ENCODE results near the gene SLC13A5. TPM values are rescaled to one million over a fixed set of nuclear protein-coding genes. Genes with fewer than 3 reads are reported as not detected.
A peak's percentile ranks its signal among the peaks of the same experiment; 100 is the strongest.

The SLC13A5 gene
- total RNA-seq, 2 experiments from 2014 or later: not detected

- Mint-ChIP-seq H3K4me1 (ENCODE audit: low read depth) (peaks cover 57% of the 10 kb centered on the region), H3K27me3 (no peaks in the 10 kb centered on the region), H3K9me3 (no peaks in the 10 kb centered on the region), H3K36me3 (ENCODE audit: low read depth) (peaks cover 17% of the 10 kb centered on the region), H3K4me3 (peak overlapping the region; percentile 77), H3K27ac (peak overlapping the region; percentile 66)
- peaks cover 0 to 6% of the 10 kb centered on the region in 2 experiments for H3K9me3 ChIP-seq (ENCODE audit: control insufficient read depth in 1 of 2, insufficient read depth in 1 of 2, low read length in 2 of 2)
- no peak overlapping the region for H3K27ac ChIP-seq (ENCODE audit: low read depth in 1 of 2, low read length in 2 of 2)
- peaks cover 2% of the 10 kb centered on the region for H3K36me3 ChIP-seq (ENCODE audit: insufficient read depth, low read length)
- H3K27me3 ChIP-seq (ENCODE audit: control insufficient read depth in 1 of 2, insufficient read depth in 2 of 2, low read length in 2 of 2): peaks cover 0 to 4% of the 10 kb centered on the region in 2 experiments
- TF ChIP-seq CTCF (IDR thresholded peaks at IDR 0.05): no peak
- H3K4me3 ChIP-seq (ENCODE audit: low read length): peak overlapping the region; percentile 66
- ChIA-PET POLR2A (no interaction called here), CTCF (interaction anchor here (1.2 kb wide), 1 partner anchor 13 kb away, joined by 3 read pairs; no protein-coding TSS in a partner anchor)
- intact Hi-C loops (cut with DNase I, micrococcal nuclease): loop anchor here (5.0 kb wide), 3 partner anchors 102 to 1073 kb away; partner anchors contain the start of genes NLRP1 (in 2 of the 2), RNASEK (in 2 of the 2) and XAF1 (in 2 of the 2)
- DNase-seq: peak in 2 of 14 experiments; percentile 24 to 47
- peaks cover 46% of the 10 kb centered on the region for H3K4me1 ChIP-seq (ENCODE audit: insufficient read depth, low read length)
- ATAC-seq (ENCODE audit: poor library complexity): no peak
Measured at GRCh38 chr17:6654841-6655731, 58.1 kb downstream of the SLC13A5 start.

- ChIA-PET CTCF (no interaction called here), POLR2A (interaction anchor here (0.9 to 1.4 kb wide), 4 partner anchors 8 to 370 kb away, joined by 3 to 30 read pairs (median 4); partner anchors contain the start of genes KIAA0753, TXNDC17 and XAF1)
- H3K27ac Mint-ChIP-seq: peak overlapping the region; percentile 40
- Histone ChIP-seq H3K9me3 (ENCODE audit: control insufficient read depth in 1 of 2, insufficient read depth in 1 of 2, low read length in 2 of 2) (peaks cover 0 to 6% of the 10 kb centered on the region in 2 experiments), H3K27ac (ENCODE audit: low read depth in 1 of 2, low read length in 2 of 2) (peak overlapping the region; percentile 98), H3K4me1 (ENCODE audit: insufficient read depth, low read length) (peaks cover 35% of the 10 kb centered on the region), H3K27me3 (ENCODE audit: control insufficient read depth in 1 of 2, insufficient read depth in 2 of 2, low read length in 2 of 2) (peaks cover 0 to 4% of the 10 kb centered on the region in 2 experiments), H3K4me3 (ENCODE audit: low read length) (peak overlapping the region; percentile 64), H3K36me3 (ENCODE audit: insufficient read depth, low read length) (peaks cover 18% of the 10 kb centered on the region)
- intact Hi-C loops (cut with DNase I, micrococcal nuclease): loop anchor here (1.0 to 5.0 kb wide), 4 partner anchors 11 to 1070 kb away; partner anchors contain the start of genes NLRP1 (in 2 of the 2), RNASEK (in 2 of the 2), XAF1 (in 2 of the 2) and TXNDC17 (in 1 of the 2)
- no peaks in the 10 kb centered on the region for H3K9me3 Mint-ChIP-seq
- H3K4me3 Mint-ChIP-seq: peak overlapping the region; percentile 44
- DNase-seq (peak in 7 of 14 experiments; percentile 23 to 71 (median 46)), ATAC-seq (ENCODE audit: poor library complexity) (peak; percentile 7)
- no peak for TF ChIP-seq CTCF (IDR thresholded peaks at IDR 0.05)
- H3K27me3 Mint-ChIP-seq: no peaks in the 10 kb centered on the region
- peaks cover 67% of the 10 kb centered on the region for H3K4me1 Mint-ChIP-seq (ENCODE audit: low read depth)
- peaks cover 44% of the 10 kb centered on the region for H3K36me3 Mint-ChIP-seq (ENCODE audit: low read depth)
Measured at GRCh38 chr17:6651919-6652452, 61.2 kb downstream of the SLC13A5 start.

- Mint-ChIP-seq H3K4me1 (ENCODE audit: low read depth) (peaks cover 73% of the 10 kb centered on the region), H3K27ac (peak within 1 kb of the TSS; percentile 99), H3K4me3 (peak within 1 kb of the TSS; percentile 99), H3K27me3 (no peaks in the 10 kb centered on the region), H3K9me3 (no peaks in the 10 kb centered on the region), H3K36me3 (ENCODE audit: low read depth) (peaks cover 49% of the 10 kb centered on the region)
- ChIA-PET POLR2A (interaction anchor here (0.8 to 1.4 kb wide), 6 partner anchors 9 to 384 kb away, joined by 3 to 30 read pairs (median 4); partner anchors contain the start of genes KIAA0753, SLC16A13, TXNDC17 and XAF1), CTCF (interaction anchor here (0.8 to 1.0 kb wide), 2 partner anchors 9 to 15 kb away, joined by 3 to 5 read pairs; no protein-coding TSS in a partner anchor)
- Histone ChIP-seq H3K4me3 (ENCODE audit: low read length) (peak within 1 kb of the TSS; percentile 64), H3K4me1 (ENCODE audit: insufficient read depth, low read length) (peaks cover 35% of the 10 kb centered on the region), H3K36me3 (ENCODE audit: insufficient read depth, low read length) (peaks cover 18% of the 10 kb centered on the region), H3K27ac (ENCODE audit: low read depth in 1 of 2, low read length in 2 of 2) (peak within 1 kb of the TSS; percentile 98), H3K27me3 (ENCODE audit: control insufficient read depth in 1 of 2, insufficient read depth in 2 of 2, low read length in 2 of 2) (peaks cover 0 to 4% of the 10 kb centered on the region in 2 experiments), H3K9me3 (ENCODE audit: control insufficient read depth in 1 of 2, insufficient read depth in 1 of 2, low read length in 2 of 2) (peaks cover 0 to 6% of the 10 kb centered on the region in 2 experiments)
- DNase-seq (peak; percentile 87 to 98 (median 94)), ATAC-seq (ENCODE audit: poor library complexity) (peak; percentile 81)
- TF ChIP-seq CTCF (IDR thresholded peaks at IDR 0.05): no peak
- intact Hi-C loops (cut with DNase I, micrococcal nuclease): loop anchor here (1.0 to 5.0 kb wide), 4 partner anchors 10 to 1069 kb away; partner anchors contain the start of genes NLRP1 (in 2 of the 2), RNASEK (in 2 of the 2), XAF1 (in 2 of the 2) and TXNDC17 (in 1 of the 2)
Measured at GRCh38 chr17:6651354-6651918, 61.7 kb downstream of the SLC13A5 start, which contains the start of the genes C17orf100 and MED31. Gene C17orf100, plus strand, starts transcription at chr17:6651762. Its CDS starts 152 bp downstream, at chr17:6651914. Gene MED31, minus strand, starts transcription at chr17:6651605. Its CDS starts 77 bp downstream, at chr17:6651528.
